Activated gamma-delta T cell treated with anti-CD3 and anti-CD28 coated beads, Interleukin-2, amount 50 U/mL, for 16 hours (primary cell): ENCODE data around the gene DENND1B.

Source experiments
- DNase-seq: peaks from one replicate; pipeline ENCODE4 v3.0.0-alpha.2; 2020; ENCODE audit warnings: low read depth

DENND1B gene

DNA sequence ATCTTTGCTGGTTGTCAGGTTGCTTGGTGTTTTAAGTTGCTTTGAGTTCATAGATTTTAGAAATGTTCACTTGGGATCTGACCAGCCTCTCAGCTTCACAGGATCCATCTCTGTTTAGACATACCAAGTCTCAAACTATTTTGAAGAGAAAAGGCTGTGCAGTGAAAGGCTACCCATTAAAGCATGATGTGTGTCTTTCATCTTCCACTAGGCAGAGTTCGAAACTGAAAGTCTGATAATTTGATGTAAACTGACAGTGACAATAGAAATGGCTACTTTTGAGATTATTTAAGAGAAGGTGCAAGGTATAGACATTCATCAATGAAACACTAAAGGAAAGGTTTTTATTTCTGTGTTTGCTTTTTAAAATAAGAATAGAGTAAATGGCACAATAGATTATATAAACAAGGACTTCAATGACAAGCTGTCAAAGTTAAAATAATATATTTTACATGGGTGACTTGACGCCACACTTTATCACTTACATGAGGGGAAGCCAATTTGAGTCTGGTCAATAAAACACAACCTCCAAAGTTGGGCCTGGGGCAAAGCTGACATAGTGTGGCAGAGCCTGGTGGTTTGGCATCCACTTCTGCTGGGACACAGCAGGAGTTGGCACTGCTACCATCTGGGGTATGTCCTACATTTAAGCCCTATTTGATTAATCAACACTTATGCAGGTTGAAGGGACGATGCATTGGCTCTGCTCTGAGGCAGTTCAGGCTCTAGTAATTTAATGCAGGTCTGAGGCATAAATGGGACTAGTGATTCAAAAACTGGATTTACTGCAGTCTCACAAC lies 309.6 kb downstream of the DENND1B start:
- DNase-seq = no peak

DNA sequence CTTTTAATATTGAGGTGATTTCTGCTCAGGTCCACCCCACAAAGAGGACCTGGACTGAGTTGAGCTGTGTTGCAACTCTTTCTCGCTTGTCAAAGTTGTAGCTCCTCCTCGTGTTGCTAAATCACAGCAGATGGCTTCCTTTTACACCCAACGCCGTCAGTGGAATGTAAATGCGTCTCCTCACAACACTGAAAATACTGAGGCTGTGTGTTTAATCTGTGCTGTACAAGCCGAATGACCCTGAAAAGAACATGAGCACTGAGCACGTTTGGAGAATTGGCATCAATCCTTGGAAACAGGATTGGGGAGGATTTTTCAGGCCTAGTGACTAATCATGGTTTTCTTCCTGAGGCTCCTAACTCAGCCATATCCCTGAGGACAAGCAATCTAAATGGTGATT lies 311.2 kb downstream of the DENND1B start:
- DNase-seq = no peak

DNA sequence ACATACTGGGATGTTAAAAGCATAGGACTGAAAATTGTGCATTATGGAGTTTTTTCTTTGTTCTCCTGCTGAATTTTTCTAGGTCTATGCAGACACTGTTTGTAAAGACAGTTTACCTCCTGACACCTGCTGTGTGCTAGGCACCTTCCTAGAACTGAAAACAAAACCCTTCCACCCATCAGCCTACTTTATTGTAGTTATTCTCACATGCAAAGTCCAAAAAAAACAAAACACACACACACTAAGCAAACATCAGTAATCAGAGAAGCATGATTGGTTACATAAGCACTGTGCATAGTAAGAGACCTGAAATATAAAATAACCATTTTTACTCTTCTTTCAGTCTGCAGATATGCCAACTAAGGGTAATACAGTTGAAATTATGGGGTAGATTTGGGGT lies 312.1 kb downstream of the DENND1B start:
- no peak for DNase-seq

DNA sequence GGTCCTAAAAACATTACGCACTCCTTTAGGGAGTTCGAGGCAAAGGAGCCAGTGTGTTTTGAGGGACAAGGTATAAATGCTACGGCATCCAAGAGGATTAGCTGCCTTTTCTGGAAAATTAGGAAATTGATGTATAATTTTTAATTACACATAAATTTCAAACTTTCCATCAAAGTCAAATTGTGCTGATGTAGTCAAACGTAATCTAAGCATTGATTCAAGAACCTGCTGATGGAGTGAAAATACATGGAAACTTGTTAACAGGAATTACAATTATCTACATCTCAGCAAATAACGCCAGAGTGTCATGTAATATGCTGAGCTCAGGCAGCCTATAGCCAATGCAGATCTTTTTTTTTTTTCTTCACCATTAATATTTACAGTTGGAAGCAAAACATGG lies 312.7 kb downstream of the DENND1B start:
- DNase-seq = no peak
